Esophagus muscularis mucosa (tissue), 4 donors: ENCODE data around the gene GSTM2. TPM values are rescaled to one million over a fixed set of nuclear protein-coding genes. Genes with fewer than 3 reads are reported as not detected.

Experiments used
- DNase-seq: peaks from one replicate; pipeline ENCODE4 v3.0.0-alpha.2; 2017; ENCODE audit errors: extremely low spot score
- H3K27ac ChIP-seq, 4 donors: fragments of 200-600 bp; sonication (generic); replicated peaks in 1 of 4; 1 replicate in 3 of 4; 2 replicates in 1 of 4; pipeline ENCODE4 v1.5.1; 2016 to 2019; ENCODE audit warnings: mild to moderate bottlenecking in 1 of 4
- H3K27me3 ChIP-seq, 4 donors: fragments of 200-600 bp; sonication (generic); one replicate each; pipeline versions ENCODE4 v1.5.1 to v1.6.0; 2016 to 2019
- H3K36me3 ChIP-seq, 4 donors: fragments of 200-600 bp; sonication (generic); one replicate each; pipeline ENCODE4 v1.5.1; 2016 to 2019
- H3K4me1 ChIP-seq, 4 donors: fragments of 200-600 bp; sonication (generic); one replicate each; pipeline ENCODE4 v1.5.1; 2016 to 2019
- H3K4me3 ChIP-seq, 4 donors: fragments of 200-600 bp; sonication (generic); 1 replicate in 2 of 4; 2 replicates in 2 of 4; pipeline ENCODE4 v1.5.1; 2016 to 2019; ENCODE audit warnings: mild to moderate bottlenecking in 4 of 4, moderate library complexity in 1 of 4
- H3K9me3 ChIP-seq, 4 donors: fragments of 200-600 bp; sonication (generic); 1 replicate in 3 of 4; 2 replicates in 1 of 4; pipeline ENCODE4 v1.5.1; 2016 to 2019
- EP300 ChIP-seq: sonication (generic); formaldehyde crosslinking; IDR thresholded peaks from one replicate; pipeline ENCODE4 v1.6.1; 2017; ENCODE audit warnings: antibody characterized with exemption
- POLR2A ChIP-seq: fragments of 450-650 bp; IDR thresholded peaks from one replicate; pipeline ENCODE4 v1.6.1; 2017; ENCODE audit warnings: antibody characterized with exemption, moderate library complexity, mild to moderate bottlenecking, low read depth
- POLR2AphosphoS5 ChIP-seq, 2 donors: sonication (generic); formaldehyde crosslinking; IDR thresholded peaks; one replicate each; pipeline ENCODE4 v1.6.1; 2017; ENCODE audit warnings: antibody characterized with exemption in 2 of 2
- WGBS: methylation state at CpG from one replicate; pipeline ENCODE4 v1.1.5; 2018; 5-methylcytosine and 5-hydroxymethylcytosine counted together
- intact Hi-C: fragments of 100-400 bp; cut with DNase I; formaldehyde crosslinking; loops from one replicate; pipeline ENCODE4 v1.15.1; 2023
- total RNA-seq, 4 donors: library from RNA; depleted of rRNA; stranded (reverse); fragments of >200 nt; gene quantifications; one replicate each; pipeline versions ENCODE4 v1.1.0 to v1.2.1, GENCODE V29; 2016
- TF ChIP-seq, protein P1 (sequence below), 3 experiments: fragments of 200-600 bp in 2 of 3; fragments of 450-650 bp in 1 of 3; sonication (generic) in 2 of 3; IDR thresholded peaks; one replicate each; pipeline ENCODE4 v1.5.1; 2017 to 2019; ENCODE audit warnings: antibody characterized with exemption in 3 of 3, mild to moderate bottlenecking in 2 of 3, moderate library complexity in 1 of 3

The GSTM2 gene
- total RNA-seq, 4 donors from 2014 or later, result 19.9 to 59.0 (median 39.3) TPM

DNA sequence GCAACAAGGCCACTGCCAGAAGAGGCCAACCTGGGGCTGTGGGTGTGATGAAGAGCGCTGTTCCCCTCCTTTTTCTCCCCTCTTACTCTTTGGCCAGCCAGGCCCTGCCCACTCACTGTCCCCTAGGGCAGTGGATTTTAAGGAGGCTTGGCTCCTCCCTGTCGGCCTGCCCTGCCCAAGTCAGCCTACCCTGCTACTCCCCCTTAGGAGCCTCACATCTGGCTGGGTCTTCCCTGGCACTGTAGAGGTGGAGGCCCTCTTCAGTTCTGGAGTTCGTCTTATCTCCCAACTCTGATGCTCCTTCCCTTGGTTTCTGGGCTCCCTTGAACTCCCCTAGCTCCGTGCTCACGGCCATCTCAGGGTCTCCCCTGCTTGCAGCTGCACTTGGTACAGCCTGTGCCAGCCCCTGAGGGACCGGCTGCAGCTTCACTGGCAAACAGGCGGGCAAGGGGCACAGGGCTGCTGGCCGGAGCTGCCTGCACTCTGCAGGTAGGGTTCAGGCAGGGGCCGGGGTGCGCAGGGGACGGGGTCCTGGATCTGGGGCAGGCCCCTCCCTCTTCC, 44.2 kb upstream of the GSTM2 start:
- Histone ChIP-seq H3K27me3 (no peaks in the 10 kb centered on the region), H3K9me3 (no peaks in the 10 kb centered on the region), H3K4me3 (peak overlapping the region in 2 of 4 donors; percentile 18 to 20), H3K36me3 (peaks cover 20 to 29% (median 27%) of the 10 kb centered on the region in 4 donors), H3K4me1 (peaks cover 34 to 68% (median 66%) of the 10 kb centered on the region in 4 donors), H3K27ac (peak overlapping the region in 3 of 4 donors; percentile 11 to 55 (median 53))
- intact Hi-C loops, result no loop called here
- TF ChIP-seq POLR2AphosphoS5 (IDR thresholded peaks at IDR 0.05), result no peak
- TF ChIP-seq EP300, result no peak
- no peak for TF ChIP-seq POLR2A
- TF ChIP-seq, protein P1, sequence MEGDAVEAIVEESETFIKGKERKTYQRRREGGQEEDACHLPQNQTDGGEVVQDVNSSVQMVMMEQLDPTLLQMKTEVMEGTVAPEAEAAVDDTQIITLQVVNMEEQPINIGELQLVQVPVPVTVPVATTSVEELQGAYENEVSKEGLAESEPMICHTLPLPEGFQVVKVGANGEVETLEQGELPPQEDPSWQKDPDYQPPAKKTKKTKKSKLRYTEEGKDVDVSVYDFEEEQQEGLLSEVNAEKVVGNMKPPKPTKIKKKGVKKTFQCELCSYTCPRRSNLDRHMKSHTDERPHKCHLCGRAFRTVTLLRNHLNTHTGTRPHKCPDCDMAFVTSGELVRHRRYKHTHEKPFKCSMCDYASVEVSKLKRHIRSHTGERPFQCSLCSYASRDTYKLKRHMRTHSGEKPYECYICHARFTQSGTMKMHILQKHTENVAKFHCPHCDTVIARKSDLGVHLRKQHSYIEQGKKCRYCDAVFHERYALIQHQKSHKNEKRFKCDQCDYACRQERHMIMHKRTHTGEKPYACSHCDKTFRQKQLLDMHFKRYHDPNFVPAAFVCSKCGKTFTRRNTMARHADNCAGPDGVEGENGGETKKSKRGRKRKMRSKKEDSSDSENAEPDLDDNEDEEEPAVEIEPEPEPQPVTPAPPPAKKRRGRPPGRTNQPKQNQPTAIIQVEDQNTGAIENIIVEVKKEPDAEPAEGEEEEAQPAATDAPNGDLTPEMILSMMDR (IDR thresholded peaks at IDR 0.05), result no peak
- DNase-seq, result peak; percentile 64
- WGBS, result 62% methylated on average over 5 of the region's 11 CpGs

DNA sequence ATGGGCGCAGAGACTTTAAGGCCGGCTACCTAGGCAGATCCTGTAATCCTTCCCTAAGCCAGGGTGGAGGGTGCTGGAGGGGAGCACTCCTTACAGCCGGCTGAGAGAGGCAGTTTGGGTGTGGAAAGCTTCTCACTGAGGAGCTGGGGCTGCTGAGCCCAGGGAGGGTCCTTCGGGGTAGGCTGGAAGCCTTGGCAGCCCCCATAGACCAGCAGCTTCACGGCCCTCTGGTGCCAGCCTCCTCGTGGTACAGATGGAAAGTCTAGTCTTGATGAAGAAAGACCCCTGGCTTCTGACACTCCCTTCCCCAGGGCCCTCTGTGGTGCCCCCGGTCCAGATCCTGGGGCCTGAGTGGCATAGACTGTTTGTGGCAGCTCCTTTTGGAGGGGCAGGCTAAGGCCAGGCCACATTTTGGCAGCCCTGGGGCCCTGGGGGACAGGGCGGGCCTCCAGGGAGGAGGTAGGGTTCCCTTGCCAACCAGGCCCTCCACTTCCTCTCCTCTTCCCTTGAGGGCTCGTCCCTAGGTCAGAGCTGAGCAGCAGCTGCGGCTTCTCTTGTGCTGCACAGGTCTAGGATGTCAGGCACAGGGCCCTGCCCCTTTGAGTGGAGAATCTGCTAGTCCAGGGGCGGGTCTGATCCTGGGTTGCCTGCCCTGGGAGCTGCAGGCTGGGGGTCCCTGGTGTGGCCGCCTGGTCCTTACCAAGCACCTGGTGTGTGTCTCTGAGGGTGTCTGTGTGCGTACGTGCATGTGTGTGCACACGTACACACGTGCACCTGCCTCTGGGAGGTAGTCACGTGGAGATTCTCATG, 43.5 kb upstream of the GSTM2 start:
- 88% methylated on average over 10 of the region's 17 CpGs for WGBS
- DNase-seq, result peak; percentile 92
- Histone ChIP-seq H3K27me3 (no peaks in the 10 kb centered on the region), H3K4me3 (peak overlapping the region in 2 of 4 donors; percentile 18 to 20), H3K4me1 (peaks cover 29 to 61% (median 59%) of the 10 kb centered on the region in 4 donors), H3K27ac (peak overlapping the region in 3 of 4 donors; percentile 11 to 55 (median 53)), H3K9me3 (no peaks in the 10 kb centered on the region), H3K36me3 (peaks cover 25 to 37% (median 34%) of the 10 kb centered on the region in 4 donors)
- TF ChIP-seq POLR2A (no peak), POLR2AphosphoS5 (IDR thresholded peaks at IDR 0.05) (no peak), EP300 (no peak)
- TF ChIP-seq, protein P1 (IDR thresholded peaks at IDR 0.05), result no peak
- intact Hi-C loops, result no loop called here

DNA sequence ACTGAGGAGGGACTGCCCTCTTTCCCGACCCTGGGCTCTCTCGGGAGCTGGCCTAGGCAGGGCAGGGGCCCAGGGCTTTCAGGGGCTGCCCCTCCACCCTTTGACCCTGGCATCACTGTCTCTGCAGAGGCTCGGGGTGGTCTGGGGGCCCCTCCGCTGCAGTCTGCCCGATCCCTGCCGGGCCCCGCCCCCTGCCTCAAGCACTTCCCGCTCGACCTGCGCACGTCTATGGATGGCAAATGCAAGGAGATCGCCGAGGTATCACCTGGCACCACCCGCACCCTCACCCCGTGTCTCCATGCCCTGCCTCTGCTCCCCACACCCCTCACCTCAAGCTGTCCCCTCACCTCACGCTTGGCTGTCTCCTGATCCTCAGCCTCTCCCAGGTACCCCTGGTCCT, 42.7 kb upstream of the GSTM2 start:
- no peak for DNase-seq
- no peak overlapping the region for H3K4me3 ChIP-seq
- intact Hi-C loops, result no loop called here
- H3K9me3 ChIP-seq, result no peaks in the 10 kb centered on the region
- WGBS, result 86% methylated on average over 16 of the region's 16 CpGs
- TF ChIP-seq POLR2A, result no peak
- TF ChIP-seq EP300, result no peak
- TF ChIP-seq, protein P1 (IDR thresholded peaks at IDR 0.05), result no peak
- no peak for TF ChIP-seq POLR2AphosphoS5 (IDR thresholded peaks at IDR 0.05)
- H3K27me3 ChIP-seq, result no peaks in the 10 kb centered on the region
- H3K36me3 ChIP-seq, result peaks cover 28 to 41% (median 41%) of the 10 kb centered on the region in 4 donors
- H3K27ac ChIP-seq, result peak overlapping the region in 1 of 4 donors; percentile 36
- H3K4me1 ChIP-seq, result peaks cover 24 to 54% (median 52%) of the 10 kb centered on the region in 4 donors

DNA sequence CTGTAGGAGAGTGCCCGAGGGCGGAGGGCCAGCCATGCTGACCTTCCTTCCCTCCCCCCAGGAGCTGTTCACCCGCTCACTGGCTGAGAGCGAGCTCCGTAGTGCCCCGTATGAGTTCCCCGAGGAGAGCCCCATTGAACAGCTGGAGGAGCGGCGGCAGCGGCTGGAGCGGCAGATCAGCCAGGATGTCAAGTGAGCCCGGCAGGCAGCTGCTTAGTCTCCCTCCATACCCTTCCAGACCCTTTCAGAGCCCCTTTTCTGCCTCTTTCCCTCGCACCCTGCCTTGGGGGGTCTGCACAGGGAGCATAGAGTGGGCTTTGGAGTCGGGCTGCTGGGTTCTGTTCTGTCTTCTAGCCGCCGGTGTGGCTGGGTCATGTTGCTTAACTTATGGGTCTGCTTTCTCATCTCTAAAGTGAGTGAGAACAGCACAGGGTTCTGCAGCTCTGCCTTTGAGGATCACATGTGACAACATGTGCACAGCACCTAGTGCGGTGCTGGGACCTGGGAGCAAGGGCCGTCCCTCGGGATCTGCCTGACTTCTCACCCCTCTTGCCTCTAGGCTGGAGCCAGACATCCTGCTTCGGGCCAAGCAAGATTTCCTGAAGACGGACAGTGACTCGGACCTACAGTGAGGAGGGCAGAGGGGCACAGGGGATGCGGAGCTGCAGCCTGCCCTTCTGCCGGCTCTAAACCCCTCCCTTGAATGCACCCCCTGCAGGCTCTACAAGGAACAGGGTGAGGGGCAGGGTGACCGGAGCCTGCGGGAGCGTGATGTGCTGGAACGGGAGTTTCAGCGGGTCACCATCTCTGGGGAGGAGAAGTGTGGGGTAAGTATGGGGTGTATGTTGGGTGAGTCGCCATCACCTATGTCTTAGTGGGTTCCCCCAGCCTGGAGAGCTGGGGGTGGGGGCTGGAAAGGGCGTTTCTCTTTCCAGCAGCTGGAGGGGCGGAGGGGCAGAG, 42.0 kb upstream of the GSTM2 start:
- TF ChIP-seq, protein P1 (IDR thresholded peaks at IDR 0.05), result no peak
- TF ChIP-seq POLR2AphosphoS5 (IDR thresholded peaks at IDR 0.05), result no peak
- TF ChIP-seq EP300, result no peak
- no peak for TF ChIP-seq POLR2A
- intact Hi-C loops, result no loop called here
- Histone ChIP-seq H3K27ac (peak overlapping the region in 1 of 4 donors; percentile 36), H3K9me3 (no peaks in the 10 kb centered on the region), H3K27me3 (no peaks in the 10 kb centered on the region), H3K4me3 (no peak overlapping the region), H3K4me1 (peaks cover 22 to 49% (median 46%) of the 10 kb centered on the region in 4 donors), H3K36me3 (peaks cover 28 to 46% (median 44%) of the 10 kb centered on the region in 4 donors)
- peak; percentile 88 for DNase-seq
- WGBS, result 72% methylated on average over 26 of the region's 32 CpGs
